HL-60 (cell line): ENCODE measurements around the gene RYR2.

ENCODE experiments used
- DNase-seq, 2 experiments: peaks; one replicate each; pipeline ENCODE4 v3.0.0-alpha.2; 2010 to 2020; ENCODE audit warnings: low read depth in 1 of 2, low spot score in 1 of 2
- H3K27ac ChIP-seq: fragments of 250-450 bp; sonication (Bioruptor Pico); replicated peaks from 2 replicates; pipeline ENCODE4 v1.5.1; 2020; ENCODE audit warnings: mild to moderate bottlenecking, moderate library complexity
- H3K27me3 ChIP-seq: fragments of 250-450 bp; sonication (Bioruptor Pico); 2 replicates; pipeline ENCODE4 v1.5.1; 2021; ENCODE audit warnings: mild to moderate bottlenecking, moderate library complexity; ENCODE audit not compliant: insufficient read depth, poor library complexity, severe bottlenecking
- H3K4me3 ChIP-seq: replicated peaks from 2 replicates; pipeline ENCODE4 v1.5.1; 2011; ENCODE audit warnings: mild to moderate bottlenecking, control low read depth, low read length; ENCODE audit not compliant: insufficient read depth
- CTCF ChIP-seq: IDR thresholded peaks from one replicate; pipeline ENCODE4 v1.5.1; 2011; ENCODE audit warnings: low read length, control low read depth, inconsistent platforms; ENCODE audit not compliant: insufficient read depth
- GABPA ChIP-seq: IDR thresholded peaks from 2 replicates; pipeline ENCODE4 v1.6.1; 2012; ENCODE audit warnings: low read depth
- POLR2AphosphoS5 ChIP-seq: IDR thresholded peaks from 2 replicates; pipeline ENCODE4 v1.6.1; 2012; ENCODE audit warnings: low read depth
- REST ChIP-seq: IDR thresholded peaks from 2 replicates; pipeline ENCODE4 v1.6.1; 2012; ENCODE audit warnings: low read depth; ENCODE audit not compliant: insufficient replicate concordance
- SPI1 ChIP-seq: IDR thresholded peaks from 2 replicates; pipeline ENCODE4 v1.6.1; 2012; ENCODE audit warnings: low read depth, mild to moderate bottlenecking, borderline replicate concordance

Gene RYR2

GRCh38 chr1:237103021-237103420, 61.0 kb downstream of the RYR2 start:
- no peaks in the 10 kb centered on the region for H3K27me3 ChIP-seq
- TF ChIP-seq REST: no peak
- no peak for TF ChIP-seq SPI1
- TF ChIP-seq CTCF: no peak
- TF ChIP-seq POLR2AphosphoS5: no peak
- TF ChIP-seq GABPA: no peak
- H3K27ac ChIP-seq: no peak overlapping the region
- DNase-seq: no peak
- no peak overlapping the region for H3K4me3 ChIP-seq

- Histone ChIP-seq H3K27ac (no peak overlapping the region), H3K4me3 (no peak overlapping the region), H3K27me3 (no peaks in the 10 kb centered on the region)
- TF ChIP-seq REST: no peak
- no peak for TF ChIP-seq POLR2AphosphoS5
- TF ChIP-seq GABPA: no peak
- no peak for TF ChIP-seq SPI1
- no peak for TF ChIP-seq CTCF
- no peak for DNase-seq
Measured at GRCh38 chr1:237104096-237104495, 62.1 kb downstream of the RYR2 start.

GRCh38 chr1:237105826-237106225, 63.8 kb downstream of the RYR2 start:
- no peak overlapping the region for H3K27ac ChIP-seq
- DNase-seq: no peak
- TF ChIP-seq REST (no peak), GABPA (no peak), SPI1 (no peak), CTCF (no peak), POLR2AphosphoS5 (no peak)
- no peaks in the 10 kb centered on the region for H3K27me3 ChIP-seq
- no peak overlapping the region for H3K4me3 ChIP-seq
